HEK293 (cell line): ENCODE results near the gene PKD2.

ENCODE experiments used
- CTCF ChIA-PET: fragments of 350-600 bp; formaldehyde crosslinking; extraction: SDS; loops from one replicate; lab custom pipeline; 2021; ENCODE audit warnings: antibody characterized with exemption; lab: Yijun Ruan, JAX
- POLR2A ChIA-PET: fragments of 300-600 bp; formaldehyde crosslinking; extraction: SDS; loops from one replicate; lab custom pipeline; 2020; ENCODE audit warnings: antibody characterized with exemption, inconsistent platforms; lab: Yijun Ruan, JAX
- H3K27ac ChIP-seq: fragments of 200-500 bp; sonication (Bioruptor generic); 2 replicates; pipeline ENCODE4 v1.5.1; 2014; ENCODE audit warnings: low read depth, low read length, control low read depth, inconsistent platforms; ENCODE audit errors: extremely low read depth
- H3K36me3 ChIP-seq, 2 experiments: fragments of 200-500 bp in 1 of 2; sonication (Bioruptor generic) in 1 of 2; 1 replicate in 1 of 2; 2 replicates in 1 of 2; pipeline ENCODE4 v1.5.1; 2014 to 2017; ENCODE audit warnings: inconsistent platforms in 2 of 2, low read length in 2 of 2; ENCODE audit not compliant: control insufficient read depth in 2 of 2, insufficient read depth in 1 of 2
- H3K4me1 ChIP-seq: fragments of 200-500 bp; sonication (Bioruptor generic); 2 replicates; pipeline ENCODE4 v1.5.1; 2014; ENCODE audit warnings: mild to moderate bottlenecking, low read length, inconsistent platforms; ENCODE audit not compliant: control insufficient read depth, insufficient read depth
- H3K4me3 ChIP-seq: 2 replicates; pipeline ENCODE4 v1.5.1; 2011; ENCODE audit warnings: low read depth, mild to moderate bottlenecking, control low read depth, low read length, moderate library complexity
- H3K9me3 ChIP-seq: fragments of 200-500 bp; sonication (Bioruptor generic); 2 replicates; pipeline ENCODE4 v1.5.1; 2014; ENCODE audit warnings: low read depth, low read length, inconsistent platforms; ENCODE audit not compliant: control insufficient read depth, insufficient read depth
- HOXD13 ChIP-seq: sonication (generic); formaldehyde crosslinking; IDR thresholded peaks from 2 replicates; pipeline ENCODE4 v1.8.0; 2022; ENCODE audit warnings: missing genetic modification reagents, borderline replicate concordance
- MYNN ChIP-seq: fragments of 450-650 bp; formaldehyde crosslinking; IDR thresholded peaks from 2 replicates; pipeline ENCODE4 v1.5.1; 2016; ENCODE audit warnings: missing biosample characterization, missing genetic modification characterization, borderline replicate concordance
- MZF1 ChIP-seq: fragments of 450-650 bp; formaldehyde crosslinking; IDR thresholded peaks from 2 replicates; pipeline ENCODE4 v1.5.1; 2017; ENCODE audit warnings: missing biosample characterization, missing genetic modification characterization, borderline replicate concordance
- PRDM1 ChIP-seq: fragments of 450-650 bp; formaldehyde crosslinking; IDR thresholded peaks from 2 replicates; pipeline ENCODE4; 2016; ENCODE audit warnings: missing biosample characterization, missing genetic modification characterization
- PRDM10 ChIP-seq: fragments of 450-650 bp; formaldehyde crosslinking; IDR thresholded peaks from 2 replicates; pipeline ENCODE4 v1.5.1; 2016; ENCODE audit warnings: missing biosample characterization, missing genetic modification characterization
- ZBTB48 ChIP-seq: fragments of 450-650 bp; formaldehyde crosslinking; IDR thresholded peaks from 2 replicates; pipeline ENCODE4 v1.5.1; 2016; ENCODE audit warnings: missing biosample characterization, missing genetic modification characterization
- ZNF19 ChIP-seq: fragments of 450-650 bp; formaldehyde crosslinking; IDR thresholded peaks from 2 replicates; pipeline ENCODE4; 2016; ENCODE audit warnings: missing biosample characterization, missing genetic modification characterization, low read depth
- ZNF211 ChIP-seq: fragments of 450-650 bp; formaldehyde crosslinking; IDR thresholded peaks from 2 replicates; pipeline ENCODE4 v1.5.1; 2016; ENCODE audit warnings: low read depth, missing biosample characterization, missing genetic modification characterization
- ZNF280C ChIP-seq: fragments of 450-650 bp; formaldehyde crosslinking; IDR thresholded peaks from 2 replicates; pipeline ENCODE4 v1.5.1; 2016; ENCODE audit warnings: missing biosample characterization, missing genetic modification characterization
- ZNF302 ChIP-seq: fragments of 450-650 bp; formaldehyde crosslinking; IDR thresholded peaks from 2 replicates; pipeline ENCODE4 v1.5.1; 2016; ENCODE audit warnings: missing biosample characterization, missing genetic modification characterization, low read depth
- ZNF514 ChIP-seq: fragments of 450-650 bp; formaldehyde crosslinking; IDR thresholded peaks from 2 replicates; pipeline ENCODE4 v1.5.1; 2016; ENCODE audit warnings: missing biosample characterization, missing genetic modification characterization
- ZNF677 ChIP-seq: fragments of 450-650 bp; IDR thresholded peaks from 2 replicates; pipeline ENCODE4 v1.5.0; 2018; ENCODE audit warnings: missing biosample characterization, mild to moderate bottlenecking, missing genetic modification characterization, moderate library complexity
- TF ChIP-seq, protein P1 (sequence below): fragments of 450-650 bp; formaldehyde crosslinking; IDR thresholded peaks from 2 replicates; pipeline ENCODE4; 2016; ENCODE audit warnings: missing biosample characterization, missing genetic modification characterization
- TF ChIP-seq, protein P2 (sequence below): fragments of 450-650 bp; formaldehyde crosslinking; IDR thresholded peaks from 2 replicates; pipeline ENCODE4 v1.5.1; 2017; ENCODE audit warnings: missing biosample characterization, missing genetic modification characterization
- TF ChIP-seq, protein P3 (sequence below): fragments of 450-650 bp; formaldehyde crosslinking; IDR thresholded peaks from 2 replicates; pipeline ENCODE4 v1.5.0; 2017; ENCODE audit warnings: missing biosample characterization, missing genetic modification characterization, borderline replicate concordance
- TF ChIP-seq, protein P4 (sequence below): fragments of 450-650 bp; formaldehyde crosslinking; IDR thresholded peaks from 2 replicates; pipeline ENCODE4 v1.5.1; 2016; ENCODE audit warnings: missing biosample characterization, missing genetic modification characterization
- TF ChIP-seq, protein P5 (sequence below): fragments of 450-650 bp; formaldehyde crosslinking; IDR thresholded peaks from 2 replicates; pipeline ENCODE4 v1.5.1; 2016; ENCODE audit warnings: missing biosample characterization, missing genetic modification characterization

Gene PKD2

GRCh38 chr4:87981486-87981885 is 25.9 kb upstream of the PKD2 start:
- Histone ChIP-seq H3K36me3 (no peaks in the 10 kb centered on the region), H3K4me3 (no peak overlapping the region), H3K9me3 (no peaks in the 10 kb centered on the region), H3K27ac (no peak overlapping the region), H3K4me1 (no peaks in the 10 kb centered on the region)
- TF ChIP-seq, protein P1, sequence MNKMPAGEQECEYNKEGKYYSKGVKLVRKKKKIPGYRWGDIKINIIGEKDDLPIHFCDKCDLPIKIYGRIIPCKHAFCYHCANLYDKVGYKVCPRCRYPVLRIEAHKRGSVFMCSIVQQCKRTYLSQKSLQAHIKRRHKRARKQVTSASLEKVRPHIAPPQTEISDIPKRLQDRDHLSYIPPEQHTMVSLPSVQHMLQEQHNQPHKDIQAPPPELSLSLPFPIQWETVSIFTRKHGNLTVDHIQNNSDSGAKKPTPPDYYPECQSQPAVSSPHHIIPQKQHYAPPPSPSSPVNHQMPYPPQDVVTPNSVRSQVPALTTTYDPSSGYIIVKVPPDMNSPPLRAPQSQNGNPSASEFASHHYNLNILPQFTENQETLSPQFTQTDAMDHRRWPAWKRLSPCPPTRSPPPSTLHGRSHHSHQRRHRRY (tag by site-specific recombination), result no peak
- TF ChIP-seq MYNN (tag by site-specific recombination) (no peak), ZNF280C (tag by site-specific recombination) (no peak), ZNF19 (tag by site-specific recombination) (no peak), ZNF302 (tag by site-specific recombination) (no peak), ZNF514 (tag by site-specific recombination) (no peak), PRDM10 (tag by site-specific recombination) (no peak), ZNF677 (tag by site-specific recombination) (no peak), MZF1 (tag by site-specific recombination) (no peak), PRDM1 (no peak), ZBTB48 (no peak), HOXD13 (CRISPR knock-in tag) (no peak), ZNF211 (no peak)
- TF ChIP-seq, protein P2, sequence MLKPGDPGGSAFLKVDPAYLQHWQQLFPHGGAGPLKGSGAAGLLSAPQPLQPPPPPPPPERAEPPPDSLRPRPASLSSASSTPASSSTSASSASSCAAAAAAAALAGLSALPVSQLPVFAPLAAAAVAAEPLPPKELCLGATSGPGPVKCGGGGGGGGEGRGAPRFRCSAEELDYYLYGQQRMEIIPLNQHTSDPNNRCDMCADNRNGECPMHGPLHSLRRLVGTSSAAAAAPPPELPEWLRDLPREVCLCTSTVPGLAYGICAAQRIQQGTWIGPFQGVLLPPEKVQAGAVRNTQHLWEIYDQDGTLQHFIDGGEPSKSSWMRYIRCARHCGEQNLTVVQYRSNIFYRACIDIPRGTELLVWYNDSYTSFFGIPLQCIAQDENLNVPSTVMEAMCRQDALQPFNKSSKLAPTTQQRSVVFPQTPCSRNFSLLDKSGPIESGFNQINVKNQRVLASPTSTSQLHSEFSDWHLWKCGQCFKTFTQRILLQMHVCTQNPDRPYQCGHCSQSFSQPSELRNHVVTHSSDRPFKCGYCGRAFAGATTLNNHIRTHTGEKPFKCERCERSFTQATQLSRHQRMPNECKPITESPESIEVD, result no peak
- TF ChIP-seq, protein P3, sequence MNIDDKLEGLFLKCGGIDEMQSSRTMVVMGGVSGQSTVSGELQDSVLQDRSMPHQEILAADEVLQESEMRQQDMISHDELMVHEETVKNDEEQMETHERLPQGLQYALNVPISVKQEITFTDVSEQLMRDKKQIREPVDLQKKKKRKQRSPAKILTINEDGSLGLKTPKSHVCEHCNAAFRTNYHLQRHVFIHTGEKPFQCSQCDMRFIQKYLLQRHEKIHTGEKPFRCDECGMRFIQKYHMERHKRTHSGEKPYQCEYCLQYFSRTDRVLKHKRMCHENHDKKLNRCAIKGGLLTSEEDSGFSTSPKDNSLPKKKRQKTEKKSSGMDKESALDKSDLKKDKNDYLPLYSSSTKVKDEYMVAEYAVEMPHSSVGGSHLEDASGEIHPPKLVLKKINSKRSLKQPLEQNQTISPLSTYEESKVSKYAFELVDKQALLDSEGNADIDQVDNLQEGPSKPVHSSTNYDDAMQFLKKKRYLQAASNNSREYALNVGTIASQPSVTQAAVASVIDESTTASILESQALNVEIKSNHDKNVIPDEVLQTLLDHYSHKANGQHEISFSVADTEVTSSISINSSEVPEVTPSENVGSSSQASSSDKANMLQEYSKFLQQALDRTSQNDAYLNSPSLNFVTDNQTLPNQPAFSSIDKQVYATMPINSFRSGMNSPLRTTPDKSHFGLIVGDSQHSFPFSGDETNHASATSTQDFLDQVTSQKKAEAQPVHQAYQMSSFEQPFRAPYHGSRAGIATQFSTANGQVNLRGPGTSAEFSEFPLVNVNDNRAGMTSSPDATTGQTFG (tag by site-specific recombination), result no peak
- TF ChIP-seq, protein P4, sequence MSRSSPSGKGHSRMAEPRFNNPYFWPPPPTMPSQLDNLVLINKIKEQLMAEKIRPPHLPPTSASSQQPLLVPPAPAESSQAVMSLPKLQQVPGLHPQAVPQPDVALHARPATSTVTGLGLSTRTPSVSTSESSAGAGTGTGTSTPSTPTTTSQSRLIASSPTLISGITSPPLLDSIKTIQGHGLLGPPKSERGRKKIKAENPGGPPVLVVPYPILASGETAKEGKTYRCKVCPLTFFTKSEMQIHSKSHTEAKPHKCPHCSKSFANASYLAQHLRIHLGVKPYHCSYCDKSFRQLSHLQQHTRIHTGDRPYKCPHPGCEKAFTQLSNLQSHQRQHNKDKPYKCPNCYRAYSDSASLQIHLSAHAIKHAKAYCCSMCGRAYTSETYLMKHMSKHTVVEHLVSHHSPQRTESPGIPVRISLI (tag by site-specific recombination), result no peak
- TF ChIP-seq, protein P5, sequence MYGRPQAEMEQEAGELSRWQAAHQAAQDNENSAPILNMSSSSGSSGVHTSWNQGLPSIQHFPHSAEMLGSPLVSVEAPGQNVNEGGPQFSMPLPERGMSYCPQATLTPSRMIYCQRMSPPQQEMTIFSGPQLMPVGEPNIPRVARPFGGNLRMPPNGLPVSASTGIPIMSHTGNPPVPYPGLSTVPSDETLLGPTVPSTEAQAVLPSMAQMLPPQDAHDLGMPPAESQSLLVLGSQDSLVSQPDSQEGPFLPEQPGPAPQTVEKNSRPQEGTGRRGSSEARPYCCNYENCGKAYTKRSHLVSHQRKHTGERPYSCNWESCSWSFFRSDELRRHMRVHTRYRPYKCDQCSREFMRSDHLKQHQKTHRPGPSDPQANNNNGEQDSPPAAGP (tag by site-specific recombination), result no peak
- ChIA-PET CTCF (no interaction called here), POLR2A (no interaction called here)
